B cell (primary cell): ENCODE data around the gene TIGD3.

Experiments used
- EZH2 ChIP-seq: IDR thresholded peaks from 2 replicates; pipeline ENCODE4 v1.6.1; 2012; ENCODE audit warnings: borderline replicate concordance, low read depth, mild to moderate bottlenecking, moderate library complexity, low read length; ENCODE audit not compliant: insufficient read depth, poor library complexity, severe bottlenecking
- TF ChIP-seq, protein P1 (sequence below): fragments of 200-600 bp; IDR thresholded peaks from one replicate; pipeline ENCODE4 v1.8.0; 2022; ENCODE audit warnings: antibody characterized with exemption, mild to moderate bottlenecking

DNA sequence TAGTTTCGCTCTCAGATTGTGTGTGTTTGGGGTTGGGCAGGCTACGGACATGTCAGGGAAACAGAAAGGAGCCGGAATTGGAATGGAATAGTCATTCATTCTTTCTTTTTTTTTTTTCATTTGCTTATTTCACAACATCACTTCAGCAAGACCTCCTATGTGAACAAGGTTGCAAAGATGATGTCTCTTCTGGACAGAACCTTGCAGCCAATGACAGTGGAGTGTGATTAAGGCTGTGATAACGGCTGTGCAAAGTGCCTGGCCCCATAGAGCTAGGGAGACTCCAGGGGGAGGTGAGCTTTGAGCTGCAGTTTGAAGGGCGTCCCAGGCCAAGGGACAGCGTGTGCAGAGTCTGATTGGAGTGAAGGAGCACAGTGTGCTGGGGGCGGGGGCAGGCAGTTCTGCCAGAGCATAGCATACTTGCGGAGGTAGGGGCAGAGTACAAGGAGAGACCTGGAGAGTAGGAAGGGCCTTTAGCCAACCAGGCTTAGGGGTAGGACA lies 3.4 kb downstream of the TIGD3 start:
- TF ChIP-seq, protein P1, sequence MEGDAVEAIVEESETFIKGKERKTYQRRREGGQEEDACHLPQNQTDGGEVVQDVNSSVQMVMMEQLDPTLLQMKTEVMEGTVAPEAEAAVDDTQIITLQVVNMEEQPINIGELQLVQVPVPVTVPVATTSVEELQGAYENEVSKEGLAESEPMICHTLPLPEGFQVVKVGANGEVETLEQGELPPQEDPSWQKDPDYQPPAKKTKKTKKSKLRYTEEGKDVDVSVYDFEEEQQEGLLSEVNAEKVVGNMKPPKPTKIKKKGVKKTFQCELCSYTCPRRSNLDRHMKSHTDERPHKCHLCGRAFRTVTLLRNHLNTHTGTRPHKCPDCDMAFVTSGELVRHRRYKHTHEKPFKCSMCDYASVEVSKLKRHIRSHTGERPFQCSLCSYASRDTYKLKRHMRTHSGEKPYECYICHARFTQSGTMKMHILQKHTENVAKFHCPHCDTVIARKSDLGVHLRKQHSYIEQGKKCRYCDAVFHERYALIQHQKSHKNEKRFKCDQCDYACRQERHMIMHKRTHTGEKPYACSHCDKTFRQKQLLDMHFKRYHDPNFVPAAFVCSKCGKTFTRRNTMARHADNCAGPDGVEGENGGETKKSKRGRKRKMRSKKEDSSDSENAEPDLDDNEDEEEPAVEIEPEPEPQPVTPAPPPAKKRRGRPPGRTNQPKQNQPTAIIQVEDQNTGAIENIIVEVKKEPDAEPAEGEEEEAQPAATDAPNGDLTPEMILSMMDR: no peak
- TF ChIP-seq EZH2: no peak
